Astrocyte (in vitro differentiated cells and primary cell): ENCODE data around the gene ABO. TPM values are rescaled to one million over a fixed set of nuclear protein-coding genes. Genes with fewer than 3 reads are reported as not detected.

Experiments used
- DNase-seq: peaks from one replicate; pipeline ENCODE4 v3.0.0-alpha.2; 2010; ENCODE audit warnings: low read depth
- FAIRE-seq: peaks from 2 replicates; lab custom pipeline; 2011; peaks lifted over from hg19 to GRCh38; lab: Jason Lieb, UNC
- H2AFZ ChIP-seq: 2 replicates; pipeline ENCODE4 v1.6.0; 2012; ENCODE audit warnings: low read depth, low read length, inconsistent platforms
- H3K27ac ChIP-seq: 2 replicates; pipeline ENCODE4 v1.5.1; 2011; ENCODE audit warnings: low read depth, low read length, inconsistent platforms
- H3K27me3 ChIP-seq: 2 replicates; pipeline ENCODE4 v1.6.0; 2011; ENCODE audit warnings: low read length, inconsistent platforms; ENCODE audit not compliant: insufficient read depth
- H3K36me3 ChIP-seq: 2 replicates; pipeline ENCODE4 v1.5.1; 2011; ENCODE audit warnings: low read length, inconsistent platforms; ENCODE audit not compliant: insufficient read depth
- H3K4me1 ChIP-seq: 2 replicates; pipeline ENCODE4 v1.5.1; 2011; ENCODE audit warnings: low read length, inconsistent platforms; ENCODE audit not compliant: insufficient read depth
- H3K4me2 ChIP-seq: 2 replicates; pipeline ENCODE4 v1.6.0; 2012; ENCODE audit warnings: low read length, inconsistent platforms
- H3K4me3 ChIP-seq: 2 replicates; pipeline ENCODE4 v1.5.1; 2011; ENCODE audit warnings: low read depth, mild to moderate bottlenecking, low read length, inconsistent platforms; ENCODE audit not compliant: insufficient read depth
- H3K79me2 ChIP-seq: 2 replicates; pipeline ENCODE4 v1.6.0; 2012; ENCODE audit warnings: mild to moderate bottlenecking, low read length, inconsistent platforms; ENCODE audit not compliant: insufficient read depth
- H3K9ac ChIP-seq: 2 replicates; pipeline ENCODE4 v1.6.0; 2012; ENCODE audit warnings: mild to moderate bottlenecking, low read length, inconsistent platforms
- H3K9me3 ChIP-seq: 2 replicates; pipeline ENCODE4 v1.5.1; 2012; ENCODE audit warnings: low read depth, mild to moderate bottlenecking, low read length, inconsistent platforms; ENCODE audit not compliant: insufficient read depth
- H4K20me1 ChIP-seq: 2 replicates; pipeline ENCODE4 v1.6.0; 2012; ENCODE audit warnings: low read length, inconsistent platforms; ENCODE audit not compliant: insufficient read depth
- H3K27ac Mint-ChIP-seq: one replicate; pipeline ENCODE4 v1.8.0; 2021; ENCODE audit warnings: mild to moderate bottlenecking, mixed read lengths; ENCODE audit not compliant: unreplicated experiment
- H3K27me3 Mint-ChIP-seq: one replicate; pipeline ENCODE4 v1.8.0; 2021; ENCODE audit warnings: low read depth, mixed read lengths; ENCODE audit not compliant: unreplicated experiment
- H3K36me3 Mint-ChIP-seq: one replicate; pipeline ENCODE4 v1.8.0; 2021; ENCODE audit warnings: low read depth, mixed read lengths; ENCODE audit not compliant: unreplicated experiment
- H3K4me1 Mint-ChIP-seq: one replicate; pipeline ENCODE4 v1.8.0; 2021; ENCODE audit warnings: low read depth, mixed read lengths; ENCODE audit not compliant: unreplicated experiment
- H3K4me3 Mint-ChIP-seq: one replicate; pipeline ENCODE4 v1.8.0; 2021; ENCODE audit warnings: mild to moderate bottlenecking, moderate library complexity, mixed read lengths; ENCODE audit not compliant: unreplicated experiment
- H3K9me3 Mint-ChIP-seq: one replicate; pipeline ENCODE4 v1.8.0; 2021; ENCODE audit warnings: mild to moderate bottlenecking, mixed read lengths; ENCODE audit not compliant: unreplicated experiment
- CTCF ChIP-seq: IDR thresholded peaks from 2 replicates; pipeline ENCODE4 v1.5.1; 2011; ENCODE audit warnings: low read depth, mild to moderate bottlenecking, inconsistent platforms, low read length, moderate library complexity; ENCODE audit not compliant: insufficient read depth
- EZH2 ChIP-seq: IDR thresholded peaks from 2 replicates; pipeline ENCODE4 v1.6.1; 2012; ENCODE audit warnings: mild to moderate bottlenecking, low read length, inconsistent platforms; ENCODE audit not compliant: insufficient read depth
- total RNA-seq: library from RNA; stranded (reverse); gene quantifications from 2 replicates; pipeline ENCODE4 v1.2.1, GENCODE V29; 2021

ABO gene
- total RNA-seq, 1 donor from 2014 or later, result not detected

- no peak overlapping the region for H3K4me3 Mint-ChIP-seq
- no peak for DNase-seq
- FAIRE-seq, result no peak
These were observed 10.7 kb downstream of the ABO start for GRCh38 chr9:133264235-133264764.

GRCh38 chr9:133263557-133263956 is 11.4 kb downstream of the ABO start:
- no peaks in the 10 kb centered on the region for H3K4me1 ChIP-seq
- no peak overlapping the region for H3K27ac Mint-ChIP-seq
- H3K4me1 Mint-ChIP-seq, result no peaks in the 10 kb centered on the region
- H3K4me3 ChIP-seq, result no peak overlapping the region
- no peaks in the 10 kb centered on the region for H3K9me3 ChIP-seq
- no peak overlapping the region for H3K27ac ChIP-seq
- TF ChIP-seq EZH2 (no peak), CTCF (no peak)
- no peak overlapping the region for H3K4me3 Mint-ChIP-seq
- no peaks in the 10 kb centered on the region for H4K20me1 ChIP-seq
- DNase-seq, result no peak
- H2AFZ ChIP-seq, result no peak overlapping the region
- H3K27me3 Mint-ChIP-seq, result peaks cover 19% of the 10 kb centered on the region
- peaks cover 11% of the 10 kb centered on the region for H3K9me3 Mint-ChIP-seq
- no peaks in the 10 kb centered on the region for H3K79me2 ChIP-seq
- H3K36me3 ChIP-seq, result no peaks in the 10 kb centered on the region
- no peak overlapping the region for H3K9ac ChIP-seq
- no peaks in the 10 kb centered on the region for H3K27me3 ChIP-seq
- FAIRE-seq, result no peak
- H3K4me2 ChIP-seq, result no peak overlapping the region
- peaks cover 3% of the 10 kb centered on the region for H3K36me3 Mint-ChIP-seq

More at GRCh38 chr9:133264235-133264764, 10.7 kb downstream of the ABO start:
- H3K27me3 Mint-ChIP-seq, result peaks cover 16% of the 10 kb centered on the region
- no peaks in the 10 kb centered on the region for H4K20me1 ChIP-seq
- H3K9me3 Mint-ChIP-seq, result peaks cover 8% of the 10 kb centered on the region
- H3K79me2 ChIP-seq, result no peaks in the 10 kb centered on the region
- no peaks in the 10 kb centered on the region for H3K36me3 ChIP-seq
- peaks cover 4% of the 10 kb centered on the region for H3K4me1 Mint-ChIP-seq
- H3K4me2 ChIP-seq, result no peak overlapping the region
- H2AFZ ChIP-seq, result no peak overlapping the region
- no peaks in the 10 kb centered on the region for H3K27me3 ChIP-seq
- no peak for TF ChIP-seq CTCF
- no peak for TF ChIP-seq EZH2
- H3K4me3 ChIP-seq, result no peak overlapping the region
- H3K9me3 ChIP-seq, result no peaks in the 10 kb centered on the region
- H3K36me3 Mint-ChIP-seq, result peaks cover 3% of the 10 kb centered on the region
- H3K27ac Mint-ChIP-seq, result no peak overlapping the region
- H3K4me1 ChIP-seq, result no peaks in the 10 kb centered on the region
- no peak overlapping the region for H3K27ac ChIP-seq
- H3K9ac ChIP-seq, result no peak overlapping the region

- FAIRE-seq, result no peak
- Mint-ChIP-seq H3K9me3 (peaks cover 12% of the 10 kb centered on the region), H3K4me3 (no peak overlapping the region), H3K27ac (no peak overlapping the region), H3K4me1 (no peaks in the 10 kb centered on the region), H3K27me3 (peaks cover 25% of the 10 kb centered on the region), H3K36me3 (peaks cover 3% of the 10 kb centered on the region)
- TF ChIP-seq CTCF (no peak), EZH2 (no peak)
- Histone ChIP-seq H3K4me3 (no peak overlapping the region), H2AFZ (no peak overlapping the region), H3K27me3 (no peaks in the 10 kb centered on the region), H3K4me1 (no peaks in the 10 kb centered on the region), H3K9ac (no peak overlapping the region), H4K20me1 (no peaks in the 10 kb centered on the region), H3K27ac (no peak overlapping the region), H3K79me2 (no peaks in the 10 kb centered on the region), H3K4me2 (no peak overlapping the region), H3K36me3 (no peaks in the 10 kb centered on the region), H3K9me3 (no peaks in the 10 kb centered on the region)
- DNase-seq, result no peak
These were observed 12.8 kb downstream of the ABO start for GRCh38 chr9:133262226-133262625.
